Kidney (tissue), 14 donors: Measurements from ENCODE around the gene SEPTIN8. TPM values are rescaled to one million over a fixed set of nuclear protein-coding genes. Genes with fewer than 3 reads are reported as not detected.

ENCODE experiments used
- DNase-seq, 5 donors: peaks; one replicate each; pipeline ENCODE4 v3.0.0-alpha.2; 2013 to 2020
- FAIRE-seq: peaks from 2 replicates; lab custom pipeline; 2012; peaks lifted over from hg19 to GRCh38; lab: Jason Lieb, UNC
- H3K27ac ChIP-seq, 2 donors: one replicate each; pipeline ENCODE4 v1.7.0; 2013; ENCODE audit warnings: low read depth in 2 of 2, low read length in 2 of 2, inconsistent platforms in 1 of 2
- H3K27me3 ChIP-seq: one replicate; pipeline ENCODE4 v1.7.1; 2013; ENCODE audit warnings: low read length, inconsistent platforms; ENCODE audit not compliant: control insufficient read depth, insufficient read depth
- H3K36me3 ChIP-seq, 3 donors: one replicate each; pipeline versions ENCODE4 v1.7.0 to v1.7.1; 2013; ENCODE audit warnings: low read length in 3 of 3, control low read depth in 1 of 3, inconsistent platforms in 1 of 3; ENCODE audit not compliant: insufficient read depth in 3 of 3, control insufficient read depth in 2 of 3
- H3K4me1 ChIP-seq, 3 donors: one replicate each; pipeline versions ENCODE4 v1.7.0 to v1.7.1; 2013; ENCODE audit warnings: low read length in 3 of 3, inconsistent platforms in 1 of 3, low read depth in 1 of 3; ENCODE audit not compliant: control insufficient read depth in 2 of 3, insufficient read depth in 2 of 3
- H3K4me3 ChIP-seq, 3 donors: one replicate each; pipeline versions ENCODE4 v1.7.0 to v1.8.1; 2013; ENCODE audit warnings: low read length in 3 of 3, control low read depth in 1 of 3, inconsistent platforms in 1 of 3
- H3K9ac ChIP-seq, 3 donors: one replicate each; pipeline versions ENCODE4 v1.7.0 to v1.7.1; 2013; ENCODE audit warnings: low read length in 3 of 3, control low read depth in 1 of 3, inconsistent platforms in 1 of 3
- H3K9me3 ChIP-seq, 3 donors: one replicate each; pipeline versions ENCODE4 v1.7.0 to v1.7.1; 2013; ENCODE audit warnings: low read length in 3 of 3, control low read depth in 1 of 3, inconsistent platforms in 1 of 3; ENCODE audit not compliant: control insufficient read depth in 2 of 3, insufficient read depth in 1 of 3
- CTCF ChIP-seq: IDR thresholded peaks from 3 replicates; pipeline ENCODE4 v1.5.1; 2012; ENCODE audit warnings: mild to moderate bottlenecking, moderate library complexity, borderline replicate concordance; ENCODE audit not compliant: insufficient read depth; ENCODE audit errors: extremely low read depth
- intact Hi-C: fragments of 100-400 bp; cut with DNase I; formaldehyde crosslinking; loops from one replicate; pipeline ENCODE4 v1.11.1; 2022
- polyA plus RNA-seq: library from polyadenylated mRNA; stranded (reverse); fragments of 350-450 nt; fragmentation: Illumina TruSeq; extraction: RNeasy Lipid Tissue Mini Kit (QIAGEN cat#74804); gene quantifications from one replicate; pipeline ENCODE4 v1.2.3, GENCODE V29; 2014; ENCODE audit warnings: low read depth, low replicate concordance; ENCODE audit not compliant: insufficient read depth
- total RNA-seq: library from RNA; stranded (reverse); fragmentation: NEBNext Ultra II Directional; extraction: Animal tissue kit (Norgen Biotek cat#: 25700); gene quantifications from one replicate; pipeline ENCODE4 v1.2.1, GENCODE V29; 2021
- donor health status: control.
- donor health status: control.
- donor health status: control.
- donor health status: control.
- donor health status: control.
- donor health status: DM: yes; HTN: yes; CAD: no.
- donor health status: Normal renal cell carcinoma (clear cell type).

The SEPTIN8 gene
- total and polyA plus RNA-seq, 2 donors from 2014 or later = 24.9 to 54.4 TPM

DNA sequence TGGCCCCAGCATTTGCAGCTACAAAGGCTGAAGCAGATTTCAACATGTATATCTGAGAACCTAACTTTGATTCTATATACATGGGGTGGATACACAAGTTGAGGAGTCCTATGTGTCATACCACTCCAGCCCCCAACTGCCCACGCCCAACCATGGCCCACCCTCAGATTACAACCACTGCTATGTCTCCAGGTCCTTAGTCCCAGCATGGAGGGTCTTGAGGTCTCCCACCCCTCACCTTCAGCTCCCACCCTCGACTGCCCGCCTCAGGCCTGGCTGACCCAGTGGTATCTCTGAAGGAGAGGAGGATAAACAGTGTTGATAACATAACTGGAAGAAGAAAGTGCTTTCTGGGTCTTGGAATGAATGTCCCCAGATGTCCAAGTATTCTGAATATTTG lies 44.3 kb upstream of the SEPTIN8 start:
- Histone ChIP-seq H3K36me3 (no peaks in the 10 kb centered on the region), H3K4me1 (peaks cover 0 to 5% (median 0%) of the 10 kb centered on the region in 3 donors), H3K9me3 (no peaks in the 10 kb centered on the region), H3K27me3 (no peaks in the 10 kb centered on the region), H3K9ac (no peak overlapping the region), H3K27ac (no peak overlapping the region), H3K4me3 (no peak overlapping the region)
- intact Hi-C loops = no loop called here
- no peak for TF ChIP-seq CTCF
- DNase-seq = no peak
- FAIRE-seq = no peak

DNA sequence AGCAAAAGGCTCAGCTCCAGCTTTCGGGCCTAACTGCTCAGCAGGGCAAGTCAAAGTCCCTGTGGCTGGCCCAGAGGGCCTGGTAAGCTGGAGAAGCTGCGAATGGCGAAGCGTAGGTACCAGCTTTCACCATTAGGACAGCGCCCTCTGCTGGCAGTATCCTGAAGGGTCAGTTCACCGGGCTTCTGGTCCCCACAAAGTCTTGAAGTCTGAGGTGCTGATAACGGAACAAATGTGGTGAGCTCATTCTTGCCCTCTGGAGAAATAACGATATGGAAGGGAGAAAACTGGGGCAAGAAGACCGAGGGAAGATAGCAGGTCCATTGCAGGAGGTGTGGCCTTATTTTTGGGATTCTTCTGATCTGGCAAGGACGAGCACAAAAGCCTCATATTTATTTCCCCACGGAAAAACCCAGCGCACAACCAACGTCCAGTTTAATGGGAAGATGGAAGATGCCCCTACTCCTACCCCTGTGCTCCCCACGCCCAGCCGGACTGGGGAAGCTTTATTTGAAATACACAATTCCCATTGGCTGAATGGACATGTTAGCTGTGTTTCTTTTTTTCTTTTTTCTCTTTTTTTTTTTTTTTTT lies 43.2 kb upstream of the SEPTIN8 start:
- H3K4me1 ChIP-seq = peaks cover 0 to 3% (median 0%) of the 10 kb centered on the region in 3 donors
- H3K4me3 ChIP-seq = peak overlapping the region in 1 of 3 donors; percentile 36
- intact Hi-C loops = no loop called here
- H3K27ac ChIP-seq = peak overlapping the region in 1 of 2 donors; percentile 25
- DNase-seq (peak; percentile 92 to 96 (median 94)), FAIRE-seq (no peak)
- H3K36me3 ChIP-seq = no peaks in the 10 kb centered on the region
- TF ChIP-seq CTCF = peak; percentile 88
- no peaks in the 10 kb centered on the region for H3K27me3 ChIP-seq
- H3K9ac ChIP-seq = peak overlapping the region in 1 of 3 donors; percentile 63
- no peaks in the 10 kb centered on the region for H3K9me3 ChIP-seq

DNA sequence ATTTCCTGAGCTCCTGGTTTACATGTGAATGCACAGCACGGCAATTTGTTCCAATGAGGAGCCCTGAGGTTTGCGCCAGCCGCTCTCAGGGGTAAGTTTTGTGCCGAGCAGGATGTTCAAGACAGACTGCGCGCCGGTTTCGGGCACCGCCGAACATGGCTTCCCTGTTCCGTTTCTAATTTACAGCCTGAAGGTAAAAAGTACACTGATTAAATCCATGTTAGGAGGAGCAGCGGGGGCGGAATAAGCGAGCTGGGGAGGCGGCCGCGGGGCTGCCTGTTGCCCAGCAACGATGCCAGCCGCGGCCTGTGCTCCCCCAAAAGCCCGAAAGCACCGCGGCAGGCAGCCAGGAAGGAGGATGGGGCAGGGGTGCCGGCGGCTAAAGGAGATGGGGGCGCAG lies 42.4 kb upstream of the SEPTIN8 start:
- FAIRE-seq = no peak
- intact Hi-C loops = no loop called here
- Histone ChIP-seq H3K36me3 (no peaks in the 10 kb centered on the region), H3K27ac (no peak overlapping the region), H3K27me3 (no peaks in the 10 kb centered on the region), H3K4me3 (peak overlapping the region in 1 of 3 donors; percentile 36), H3K9ac (peak overlapping the region in 1 of 3 donors; percentile 63), H3K9me3 (no peaks in the 10 kb centered on the region), H3K4me1 (peaks cover 0 to 3% (median 0%) of the 10 kb centered on the region in 3 donors)
- no peak for TF ChIP-seq CTCF
- DNase-seq = peak in 4 of 5 donors; percentile 49 to 67 (median 55)

- peaks cover 7% of the 10 kb centered on the region for H3K27me3 ChIP-seq
- H3K4me1 ChIP-seq = peaks cover 0 to 2% (median 0%) of the 10 kb centered on the region in 3 donors
- H3K27ac ChIP-seq = no peak overlapping the region
- no peak for FAIRE-seq
- DNase-seq = no peak
- H3K36me3 ChIP-seq = no peaks in the 10 kb centered on the region
- no peak for TF ChIP-seq CTCF
- no peak overlapping the region for H3K9ac ChIP-seq
- intact Hi-C loops = no loop called here
- H3K4me3 ChIP-seq = no peak overlapping the region
- H3K9me3 ChIP-seq = no peaks in the 10 kb centered on the region
Observed at GRCh38 chr5:132817011-132817410, 40.0 kb upstream of the SEPTIN8 start.
